ENCODE results near the gene CCNG1.

- TF ChIP-seq POLR2A (IDR thresholded peaks at IDR 0.05; ENCODE audit: low read length): no peak
- no peak for TF ChIP-seq GATA1 (IDR thresholded peaks at IDR 0.05; ENCODE audit: low read depth, low read length)
These were observed 30.3 kb downstream of the CCNG1 start for GRCh38 chr5:163467682-163468081.
